ENCODE results near the gene CS.

The CS gene

DNA sequence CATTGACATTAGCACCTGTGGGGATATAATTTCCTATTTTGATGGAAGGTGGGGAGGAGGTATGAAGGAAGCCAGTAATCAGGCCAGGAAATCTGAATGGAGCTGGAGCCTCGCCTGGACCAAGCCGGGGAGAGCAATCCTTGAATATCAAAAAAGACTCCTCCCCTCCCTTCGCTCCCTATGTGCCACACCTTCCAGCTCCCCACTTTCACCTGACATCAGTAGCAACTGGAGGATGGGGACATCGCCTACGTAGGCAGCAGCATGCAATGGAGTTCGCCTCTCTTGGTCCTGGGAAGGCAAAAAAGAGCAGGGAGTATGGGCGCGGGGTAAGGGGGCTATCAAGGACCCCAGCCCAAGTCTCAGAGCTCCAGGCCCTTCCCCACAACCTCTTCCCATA lies 43.1 kb downstream of the CS start:
- no peaks in the 10 kb centered on the region for H3K9me3 ChIP-seq (ENCODE audit: control insufficient read depth in 1 of 2, low read length in 2 of 2)
- peak overlapping the region; percentile 81 to 92 for H3K4me3 ChIP-seq (ENCODE audit: low read depth in 1 of 2, low read length in 2 of 2)
- H3K27ac ChIP-seq (ENCODE audit: low read depth, low read length), result no peak overlapping the region
- peaks cover 12 to 15% of the 10 kb centered on the region in 2 donors for H3K4me1 ChIP-seq (ENCODE audit: control insufficient read depth in 1 of 2, insufficient read depth in 2 of 2, low read length in 2 of 2)
- no peaks in the 10 kb centered on the region for H3K27me3 ChIP-seq (ENCODE audit: control insufficient read depth in 1 of 2, insufficient read depth in 2 of 2, low read length in 2 of 2)
- H3K36me3 ChIP-seq (ENCODE audit: control insufficient read depth in 1 of 2, insufficient read depth in 2 of 2, low read length in 2 of 2), result peaks cover 30 to 46% of the 10 kb centered on the region in 2 donors
- H3K9ac ChIP-seq (ENCODE audit: low read depth in 1 of 2, low read length in 2 of 2), result peak overlapping the region; percentile 68 to 88

- H3K27me3 ChIP-seq (ENCODE audit: control insufficient read depth in 1 of 2, insufficient read depth in 2 of 2, low read length in 2 of 2), result no peaks in the 10 kb centered on the region
- peak overlapping the region in 1 of 2 donors; percentile 81 for H3K4me3 ChIP-seq (ENCODE audit: low read depth in 1 of 2, low read length in 2 of 2)
- H3K9me3 ChIP-seq (ENCODE audit: control insufficient read depth in 1 of 2, low read length in 2 of 2), result no peaks in the 10 kb centered on the region
- H3K36me3 ChIP-seq (ENCODE audit: control insufficient read depth in 1 of 2, insufficient read depth in 2 of 2, low read length in 2 of 2), result peaks cover 36 to 52% of the 10 kb centered on the region in 2 donors
- peaks cover 12 to 15% of the 10 kb centered on the region in 2 donors for H3K4me1 ChIP-seq (ENCODE audit: control insufficient read depth in 1 of 2, insufficient read depth in 2 of 2, low read length in 2 of 2)
- H3K9ac ChIP-seq (ENCODE audit: low read depth in 1 of 2, low read length in 2 of 2), result peak overlapping the region; percentile 68 to 88
- no peak overlapping the region for H3K27ac ChIP-seq (ENCODE audit: low read depth, low read length)
Observed at GRCh38 chr12:56256326-56256960, 43.7 kb downstream of the CS start.

GRCh38 chr12:56255671-56256070 lies 44.5 kb downstream of the CS start:
- H3K27me3 ChIP-seq (ENCODE audit: control insufficient read depth in 1 of 2, insufficient read depth in 2 of 2, low read length in 2 of 2), result no peaks in the 10 kb centered on the region
- peaks cover 38 to 55% of the 10 kb centered on the region in 2 donors for H3K36me3 ChIP-seq (ENCODE audit: control insufficient read depth in 1 of 2, insufficient read depth in 2 of 2, low read length in 2 of 2)
- no peak overlapping the region for H3K27ac ChIP-seq (ENCODE audit: low read depth, low read length)
- H3K4me1 ChIP-seq (ENCODE audit: control insufficient read depth in 1 of 2, insufficient read depth in 2 of 2, low read length in 2 of 2), result peaks cover 12 to 15% of the 10 kb centered on the region in 2 donors
- H3K9me3 ChIP-seq (ENCODE audit: control insufficient read depth in 1 of 2, low read length in 2 of 2), result no peaks in the 10 kb centered on the region
- no peak overlapping the region for H3K4me3 ChIP-seq (ENCODE audit: low read depth in 1 of 2, low read length in 2 of 2)
- no peak overlapping the region for H3K9ac ChIP-seq (ENCODE audit: low read depth in 1 of 2, low read length in 2 of 2)

- Histone ChIP-seq H3K4me3 (ENCODE audit: low read depth in 1 of 2, low read length in 2 of 2) (no peak overlapping the region), H3K9me3 (ENCODE audit: control insufficient read depth in 1 of 2, low read length in 2 of 2) (no peaks in the 10 kb centered on the region), H3K36me3 (ENCODE audit: control insufficient read depth in 1 of 2, insufficient read depth in 2 of 2, low read length in 2 of 2) (peaks cover 49 to 76% of the 10 kb centered on the region in 2 donors), H3K9ac (ENCODE audit: low read depth in 1 of 2, low read length in 2 of 2) (no peak overlapping the region), H3K27ac (ENCODE audit: low read depth, low read length) (no peak overlapping the region), H3K27me3 (ENCODE audit: control insufficient read depth in 1 of 2, insufficient read depth in 2 of 2, low read length in 2 of 2) (no peaks in the 10 kb centered on the region), H3K4me1 (ENCODE audit: control insufficient read depth in 1 of 2, insufficient read depth in 2 of 2, low read length in 2 of 2) (peaks cover 12 to 15% of the 10 kb centered on the region in 2 donors)
Observed at GRCh38 chr12:56253091-56253490, 47.0 kb downstream of the CS start.

- Histone ChIP-seq H3K4me3 (ENCODE audit: low read depth in 1 of 2, low read length in 2 of 2) (no peak overlapping the region), H3K27me3 (ENCODE audit: control insufficient read depth in 1 of 2, insufficient read depth in 2 of 2, low read length in 2 of 2) (no peaks in the 10 kb centered on the region), H3K9me3 (ENCODE audit: control insufficient read depth in 1 of 2, low read length in 2 of 2) (no peaks in the 10 kb centered on the region), H3K36me3 (ENCODE audit: control insufficient read depth in 1 of 2, insufficient read depth in 2 of 2, low read length in 2 of 2) (peaks cover 54 to 80% of the 10 kb centered on the region in 2 donors), H3K27ac (ENCODE audit: low read depth, low read length) (no peak overlapping the region), H3K4me1 (ENCODE audit: control insufficient read depth in 1 of 2, insufficient read depth in 2 of 2, low read length in 2 of 2) (peaks cover 12 to 15% of the 10 kb centered on the region in 2 donors), H3K9ac (ENCODE audit: low read depth in 1 of 2, low read length in 2 of 2) (no peak overlapping the region)
Observed at GRCh38 chr12:56252649-56253048, 47.5 kb downstream of the CS start.

DNA sequence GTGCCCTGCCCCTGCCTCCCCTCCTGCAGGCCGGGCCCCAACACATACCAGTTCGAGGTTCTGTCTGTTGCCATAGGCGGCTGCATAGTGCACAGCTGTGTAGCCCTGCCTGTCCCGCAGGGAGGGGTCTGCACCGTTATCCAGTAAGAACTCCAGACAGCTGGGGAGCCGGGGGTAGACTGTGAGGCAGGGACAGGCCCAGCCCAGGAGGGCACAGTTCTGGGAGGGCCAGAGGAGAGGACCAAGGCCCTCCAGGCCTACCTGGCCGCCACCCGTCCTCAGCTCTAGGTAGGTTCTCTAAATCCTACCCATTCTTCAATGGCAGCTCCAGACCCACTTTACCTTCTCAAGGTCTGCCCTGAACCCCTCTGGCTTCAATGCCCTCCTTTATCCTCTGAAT lies 51.4 kb downstream of the CS start:
- H3K4me3 ChIP-seq (ENCODE audit: low read depth in 1 of 2, low read length in 2 of 2), result no peak overlapping the region
- H3K27ac ChIP-seq (ENCODE audit: low read depth, low read length), result no peak overlapping the region
- H3K36me3 ChIP-seq (ENCODE audit: control insufficient read depth in 1 of 2, insufficient read depth in 2 of 2, low read length in 2 of 2), result peaks cover 65 to 84% of the 10 kb centered on the region in 2 donors

DNA sequence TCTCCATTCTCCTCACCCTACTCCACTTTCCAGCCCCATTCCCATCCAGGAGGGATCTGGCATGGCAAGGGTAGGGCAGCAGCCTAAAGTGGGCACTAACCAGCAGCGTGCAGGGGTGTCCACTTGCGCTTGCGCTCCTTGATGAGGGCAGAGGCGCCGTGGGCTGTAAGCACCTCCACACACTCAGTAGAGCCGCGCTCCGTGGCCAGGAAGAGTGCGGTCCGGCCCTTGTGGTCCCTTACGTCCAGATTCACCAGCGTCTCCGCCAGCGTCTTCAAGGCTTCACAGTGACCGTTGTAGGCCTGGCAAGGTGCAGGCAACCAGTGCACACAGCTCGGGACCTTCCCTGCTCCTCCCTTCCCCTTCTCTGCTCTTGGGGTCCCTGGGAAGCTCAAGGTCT lies 52.2 kb downstream of the CS start:
- H3K9ac ChIP-seq (ENCODE audit: low read depth in 1 of 2, low read length in 2 of 2), result no peak overlapping the region

More for the DNA sequence above, 51.4 kb downstream of the CS start:
- H3K9ac ChIP-seq (ENCODE audit: low read depth in 1 of 2, low read length in 2 of 2), result no peak overlapping the region
- no peaks in the 10 kb centered on the region for H3K9me3 ChIP-seq (ENCODE audit: control insufficient read depth in 1 of 2, low read length in 2 of 2)
- H3K27me3 ChIP-seq (ENCODE audit: control insufficient read depth in 1 of 2, insufficient read depth in 2 of 2, low read length in 2 of 2), result no peaks in the 10 kb centered on the region
- peaks cover 0 to 5% of the 10 kb centered on the region in 2 donors for H3K4me1 ChIP-seq (ENCODE audit: control insufficient read depth in 1 of 2, insufficient read depth in 2 of 2, low read length in 2 of 2)

GRCh38 chr12:56244494-56244893 lies 55.6 kb downstream of the CS start:
- Histone ChIP-seq H3K4me3 (ENCODE audit: low read depth in 1 of 2, low read length in 2 of 2) (no peak overlapping the region), H3K9me3 (ENCODE audit: control insufficient read depth in 1 of 2, low read length in 2 of 2) (no peaks in the 10 kb centered on the region), H3K9ac (ENCODE audit: low read depth in 1 of 2, low read length in 2 of 2) (no peak overlapping the region), H3K27ac (ENCODE audit: low read depth, low read length) (no peak overlapping the region), H3K27me3 (ENCODE audit: control insufficient read depth in 1 of 2, insufficient read depth in 2 of 2, low read length in 2 of 2) (no peaks in the 10 kb centered on the region), H3K36me3 (ENCODE audit: control insufficient read depth in 1 of 2, insufficient read depth in 2 of 2, low read length in 2 of 2) (peaks cover 54 to 88% of the 10 kb centered on the region in 2 donors), H3K4me1 (ENCODE audit: control insufficient read depth in 1 of 2, insufficient read depth in 2 of 2, low read length in 2 of 2) (peaks cover 0 to 5% of the 10 kb centered on the region in 2 donors)

More for the DNA sequence above, 52.2 kb downstream of the CS start:
- Histone ChIP-seq H3K9me3 (ENCODE audit: control insufficient read depth in 1 of 2, low read length in 2 of 2) (no peaks in the 10 kb centered on the region), H3K4me1 (ENCODE audit: control insufficient read depth in 1 of 2, insufficient read depth in 2 of 2, low read length in 2 of 2) (peaks cover 0 to 5% of the 10 kb centered on the region in 2 donors), H3K36me3 (ENCODE audit: control insufficient read depth in 1 of 2, insufficient read depth in 2 of 2, low read length in 2 of 2) (peaks cover 58 to 84% of the 10 kb centered on the region in 2 donors), H3K4me3 (ENCODE audit: low read depth in 1 of 2, low read length in 2 of 2) (no peak overlapping the region), H3K27me3 (ENCODE audit: control insufficient read depth in 1 of 2, insufficient read depth in 2 of 2, low read length in 2 of 2) (no peaks in the 10 kb centered on the region), H3K27ac (ENCODE audit: low read depth, low read length) (no peak overlapping the region)

- H3K9me3 ChIP-seq (ENCODE audit: control insufficient read depth in 1 of 2, low read length in 2 of 2), result no peaks in the 10 kb centered on the region
- H3K27me3 ChIP-seq (ENCODE audit: control insufficient read depth in 1 of 2, insufficient read depth in 2 of 2, low read length in 2 of 2), result no peaks in the 10 kb centered on the region
- no peak overlapping the region for H3K4me3 ChIP-seq (ENCODE audit: low read depth in 1 of 2, low read length in 2 of 2)
- H3K9ac ChIP-seq (ENCODE audit: low read depth in 1 of 2, low read length in 2 of 2), result no peak overlapping the region
- no peak overlapping the region for H3K27ac ChIP-seq (ENCODE audit: low read depth, low read length)
- peaks cover 50 to 82% of the 10 kb centered on the region in 2 donors for H3K36me3 ChIP-seq (ENCODE audit: control insufficient read depth in 1 of 2, insufficient read depth in 2 of 2, low read length in 2 of 2)
- H3K4me1 ChIP-seq (ENCODE audit: control insufficient read depth in 1 of 2, insufficient read depth in 2 of 2, low read length in 2 of 2), result peaks cover 0 to 5% of the 10 kb centered on the region in 2 donors
Observed at GRCh38 chr12:56243731-56244181, 56.4 kb downstream of the CS start.

DNA sequence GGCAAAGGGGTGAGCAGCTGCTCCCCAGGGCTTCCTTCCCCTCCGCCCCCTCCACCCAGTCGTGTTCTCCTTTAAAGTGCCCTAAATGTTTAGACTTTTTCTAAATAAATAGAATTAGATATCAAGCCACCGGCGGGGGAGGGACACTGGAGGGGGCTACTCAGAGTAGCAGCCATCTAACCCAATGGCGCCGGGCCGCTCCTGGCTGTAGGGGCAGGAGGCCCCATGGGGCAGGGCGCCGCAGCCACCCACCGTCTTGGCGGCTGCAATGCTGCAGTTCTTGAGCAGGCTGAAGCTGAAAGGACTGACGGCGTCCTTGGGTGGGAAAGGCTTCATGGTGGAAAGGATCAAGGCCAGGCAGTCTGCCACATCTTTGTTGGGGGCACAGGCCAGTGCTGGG lies 57.1 kb downstream of the CS start:
- H3K27ac ChIP-seq (ENCODE audit: low read depth, low read length), result no peak overlapping the region
- H3K4me1 ChIP-seq (ENCODE audit: control insufficient read depth in 1 of 2, insufficient read depth in 2 of 2, low read length in 2 of 2), result peaks cover 0 to 5% of the 10 kb centered on the region in 2 donors
- H3K27me3 ChIP-seq (ENCODE audit: control insufficient read depth in 1 of 2, insufficient read depth in 2 of 2, low read length in 2 of 2), result no peaks in the 10 kb centered on the region
- H3K4me3 ChIP-seq (ENCODE audit: low read depth in 1 of 2, low read length in 2 of 2), result no peak overlapping the region
- no peaks in the 10 kb centered on the region for H3K9me3 ChIP-seq (ENCODE audit: control insufficient read depth in 1 of 2, low read length in 2 of 2)
- peaks cover 42 to 78% of the 10 kb centered on the region in 2 donors for H3K36me3 ChIP-seq (ENCODE audit: control insufficient read depth in 1 of 2, insufficient read depth in 2 of 2, low read length in 2 of 2)
- H3K9ac ChIP-seq (ENCODE audit: low read depth in 1 of 2, low read length in 2 of 2), result no peak overlapping the region

Data from duodenal mucosa (tissue), 2 donors.